Endometrial microvascular endothelial cells (primary cell): Measurements from ENCODE around the gene CDC25C. TPM values are rescaled to one million over a fixed set of nuclear protein-coding genes. Genes with fewer than 3 reads are reported as not detected.
"Not testable (repeated sequence)": the region's sequence is repeated elsewhere in the genome, so short reads cannot be mapped to it uniquely, and the experiment has no call there.

ENCODE experiments used
- in situ Hi-C: cut with HindIII; loops from 2 replicates; pipeline ENCODE4 v1.10.0; 2017; ENCODE audit warnings: low sequenced_read_pairs, low pct_unique_long_range_greater_than_20kb; ENCODE audit errors: inconsistent ontology term
- total RNA-seq: library from RNA; depleted of rRNA; stranded (reverse); fragments of >200 nt; gene quantifications from one replicate; pipeline ENCODE4 v1.2.3, GENCODE V29; 2015; ENCODE audit errors: inconsistent ontology term

The CDC25C gene
- total RNA-seq, 1 donor from 2014 or later = 13.9 TPM

DNA sequence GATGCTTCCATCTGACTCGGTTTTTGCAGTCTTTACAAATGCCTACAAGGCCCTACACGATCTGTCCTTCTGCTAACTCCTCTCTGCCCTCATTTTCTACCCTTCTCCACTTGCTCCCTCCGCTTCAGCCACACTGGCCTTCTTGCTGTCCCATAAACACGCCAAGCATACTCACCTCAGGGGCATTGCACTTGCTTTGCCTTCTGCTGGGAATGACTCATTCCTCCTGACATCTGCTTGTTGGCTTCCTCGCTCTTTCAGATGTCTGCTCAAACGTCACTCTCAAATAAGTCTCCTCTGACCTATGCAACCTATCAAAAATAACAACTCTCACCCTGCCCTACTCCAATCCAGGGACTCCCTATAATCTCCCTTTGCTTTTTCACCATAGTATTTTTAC, 28.2 kb downstream of the CDC25C start:
- in situ Hi-C loops = no loop called here

- in situ Hi-C loops = no loop called here
These were observed 42.3 kb downstream of the CDC25C start for GRCh38 chr5:138289296-138289695.

DNA sequence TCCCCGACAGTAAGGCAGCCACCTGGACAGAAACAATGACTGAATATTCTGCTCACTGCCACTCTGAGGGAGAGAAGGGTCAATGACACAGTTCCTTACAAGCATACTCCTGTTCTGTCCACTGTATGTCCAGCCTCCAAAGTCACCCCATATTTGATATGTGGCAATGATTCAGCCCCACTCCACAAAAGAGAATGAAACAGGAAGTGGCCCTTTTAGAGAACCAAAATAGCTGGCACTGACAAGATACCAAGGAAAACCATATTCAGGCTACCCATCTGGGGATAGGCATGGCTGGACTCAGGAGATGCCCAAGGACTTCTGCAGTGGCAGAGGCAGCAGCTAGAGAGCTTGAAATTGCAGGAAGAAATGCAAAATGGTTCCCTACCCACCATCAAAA, 44.4 kb downstream of the CDC25C start:
- in situ Hi-C loops = no loop called here

- in situ Hi-C loops = no loop called here
These were observed 48.5 kb downstream of the CDC25C start for GRCh38 chr5:138282920-138283742.

DNA sequence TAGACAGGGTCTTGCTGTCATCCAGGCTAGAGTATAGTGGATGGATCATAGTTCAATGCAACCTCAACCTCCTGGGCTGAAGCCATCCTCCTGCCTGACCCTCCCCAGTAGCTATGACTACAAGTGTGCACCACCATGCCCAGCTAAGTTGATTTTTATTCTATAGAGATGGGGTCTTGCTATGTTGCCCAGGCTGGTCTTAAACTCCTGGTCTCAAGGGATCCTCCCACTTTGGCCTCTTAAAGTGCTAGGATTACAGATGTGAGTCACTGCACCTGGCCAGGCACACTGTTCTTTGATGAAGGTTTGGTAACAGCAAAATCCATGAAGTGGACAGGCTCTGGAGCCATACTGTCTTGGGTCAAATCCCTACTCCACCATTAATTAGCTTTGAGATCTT, 50.7 kb downstream of the CDC25C start:
- in situ Hi-C loops = no loop called here

DNA sequence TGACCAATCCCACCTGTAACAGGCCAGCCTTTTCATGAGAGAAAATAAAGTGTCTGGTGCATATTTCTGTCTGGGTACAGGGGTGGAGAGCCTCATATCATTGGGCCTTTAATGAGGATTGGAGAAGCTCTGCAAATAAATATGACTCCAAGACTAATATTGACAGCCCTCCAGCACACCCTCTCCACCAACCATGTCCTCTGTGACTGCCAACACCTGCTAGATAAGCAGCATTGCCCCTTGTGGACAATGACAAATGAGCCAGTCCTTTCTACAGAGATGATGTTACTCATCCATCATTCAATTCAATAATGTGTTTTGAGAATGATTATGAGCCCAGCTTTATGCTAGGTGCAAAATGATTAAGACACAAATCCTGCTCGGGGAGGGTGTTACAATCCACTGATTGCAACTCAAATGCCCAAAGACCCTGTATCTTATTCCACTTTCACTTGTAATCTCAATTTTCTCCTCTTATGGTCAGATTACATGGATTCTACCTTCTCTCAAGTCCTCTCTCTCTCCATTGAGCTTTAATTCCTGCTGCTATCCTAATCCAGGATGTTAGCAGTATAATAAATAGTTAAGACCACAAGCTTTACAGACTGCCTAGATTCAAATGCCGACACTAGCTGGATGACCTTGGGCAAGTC, 55.1 kb downstream of the CDC25C start:
- in situ Hi-C loops = no loop called here

GRCh38 chr5:138275895-138276294, 55.7 kb downstream of the CDC25C start:
- in situ Hi-C loops = no loop called here

DNA sequence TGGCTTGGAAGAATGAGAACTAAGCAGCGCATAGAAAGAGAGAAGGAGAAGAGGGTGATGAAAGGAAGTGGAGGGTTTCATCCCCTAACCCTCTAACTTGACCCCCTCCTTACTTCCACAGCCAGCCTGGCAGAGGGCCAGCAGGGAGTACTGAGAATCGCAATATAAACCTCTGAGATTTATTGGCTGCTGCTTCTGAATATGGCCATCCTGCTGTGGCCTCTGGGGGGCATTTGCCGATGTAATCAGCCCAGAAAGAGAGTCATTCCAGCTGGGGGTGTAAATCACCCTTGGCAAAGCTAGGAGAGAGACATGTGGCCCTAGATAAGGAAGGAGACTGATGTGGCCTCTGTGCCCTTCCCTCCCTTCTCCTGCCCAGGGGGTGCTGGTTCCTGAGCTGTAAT, 56.2 kb downstream of the CDC25C start:
- in situ Hi-C loops = no loop called here

DNA sequence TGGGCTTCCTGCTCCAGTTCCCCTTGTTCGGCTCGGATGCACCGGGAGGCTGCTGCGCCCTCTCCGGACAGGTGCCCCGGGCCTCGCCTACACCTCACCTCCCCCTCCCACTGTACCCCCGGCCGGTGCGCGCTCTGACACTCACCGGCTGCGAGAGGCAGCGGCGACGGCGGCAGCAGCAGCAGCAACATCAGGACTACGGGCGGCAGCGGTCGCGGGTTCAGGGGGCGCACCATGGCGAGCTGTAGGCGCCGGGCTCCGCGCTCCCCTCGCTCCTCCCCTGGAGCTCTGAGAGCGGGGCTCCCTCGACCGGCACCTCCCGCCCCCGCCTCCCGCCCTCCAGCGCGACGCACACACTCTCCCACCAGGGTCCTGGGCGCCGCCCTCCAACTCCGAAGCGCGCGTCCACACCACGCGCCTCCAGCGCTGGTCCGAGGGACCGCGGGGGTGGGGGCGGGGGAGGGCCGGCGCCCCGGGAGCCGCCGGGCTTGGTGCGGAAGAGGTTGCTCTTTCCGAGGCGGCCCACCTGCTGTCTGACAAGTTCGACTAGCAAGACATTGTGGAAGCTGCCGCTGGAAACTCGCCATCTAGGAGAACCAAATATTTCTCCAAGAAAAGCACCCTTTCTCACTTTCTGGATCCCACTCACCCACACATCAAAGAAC, 57.3 kb downstream of the CDC25C start, which contains the start of gene GFRA3:
Gene GFRA3, minus strand, starts transcription at position 433 of the 665 bp plus-strand sequence. Its CDS starts 197 bp downstream, at position 236.
- in situ Hi-C loops = no loop called here

GRCh38 chr5:138273834-138274188, 57.8 kb downstream of the CDC25C start:
- in situ Hi-C loops = no loop called here

DNA sequence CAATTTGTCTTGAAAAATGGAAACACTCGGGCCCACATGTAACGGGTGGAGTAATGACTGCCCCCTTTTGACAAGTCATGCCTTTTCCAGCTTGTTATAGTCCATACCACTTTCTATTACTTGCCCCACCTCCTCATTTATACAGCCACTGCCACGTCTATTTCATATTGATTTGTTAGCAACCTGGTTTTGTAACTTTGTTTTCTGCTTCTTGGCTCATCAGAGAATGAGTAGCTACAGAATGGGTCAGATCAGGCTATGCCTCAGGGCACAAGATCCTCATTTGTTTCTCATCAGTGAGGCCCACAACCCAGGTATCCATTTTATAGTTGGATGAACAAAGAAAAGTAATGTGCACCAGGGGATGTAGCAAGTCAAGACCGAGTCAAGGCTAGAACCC, 58.9 kb downstream of the CDC25C start:
- in situ Hi-C loops = no loop called here

- in situ Hi-C loops = no loop called here
These were observed 60.3 kb downstream of the CDC25C start for GRCh38 chr5:138271281-138271680.

GRCh38 chr5:138264183-138264582, 67.4 kb downstream of the CDC25C start:
- in situ Hi-C loops = no loop called here

DNA sequence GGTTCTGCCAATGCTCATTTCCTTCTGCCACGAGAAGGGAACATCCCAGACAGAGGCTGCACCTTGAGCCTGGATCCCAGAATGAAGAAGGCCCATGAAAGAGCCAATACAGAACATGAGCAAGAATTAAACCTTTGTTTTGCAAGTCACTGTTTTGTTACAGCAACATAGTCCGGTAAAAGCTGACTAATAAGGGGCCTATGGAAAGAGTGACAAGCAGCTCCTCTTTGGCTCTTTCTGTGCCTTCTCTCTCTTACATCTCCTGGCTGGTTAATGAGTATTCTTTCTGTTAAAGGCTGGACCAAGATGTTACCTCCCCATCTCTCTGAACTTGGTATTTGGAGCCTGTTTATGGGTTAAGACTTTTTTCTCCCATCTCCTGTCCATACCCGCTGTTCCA, 68.0 kb downstream of the CDC25C start:
- in situ Hi-C loops = no loop called here

DNA sequence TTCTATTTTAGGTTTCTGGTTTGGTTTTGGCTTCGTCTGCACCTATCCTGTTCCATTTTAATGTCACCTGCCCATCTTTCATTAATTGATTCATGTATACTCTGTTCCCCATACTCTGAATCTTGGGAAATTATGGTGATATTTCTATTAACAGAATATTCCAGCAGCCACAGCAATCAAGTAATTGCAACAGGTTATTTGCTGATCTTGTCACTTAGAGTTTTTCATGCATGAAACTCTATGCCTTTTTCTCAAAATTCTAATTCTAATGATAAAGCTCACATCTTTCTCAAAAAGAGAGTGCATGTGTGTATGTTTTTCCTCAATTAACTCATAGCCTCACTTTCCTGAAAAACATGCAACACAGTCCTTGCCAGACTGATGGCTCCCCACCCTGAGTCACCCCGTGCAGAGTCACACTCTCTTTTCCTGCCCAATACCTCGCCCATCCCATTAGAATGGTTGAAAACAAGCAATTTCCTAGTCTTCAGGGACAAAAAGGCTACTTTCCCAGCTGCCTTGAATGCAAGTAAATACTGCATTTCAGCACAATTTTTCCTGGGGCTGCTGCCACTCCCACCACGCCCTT, 72.8 kb downstream of the CDC25C start:
- in situ Hi-C loops = no loop called here

DNA sequence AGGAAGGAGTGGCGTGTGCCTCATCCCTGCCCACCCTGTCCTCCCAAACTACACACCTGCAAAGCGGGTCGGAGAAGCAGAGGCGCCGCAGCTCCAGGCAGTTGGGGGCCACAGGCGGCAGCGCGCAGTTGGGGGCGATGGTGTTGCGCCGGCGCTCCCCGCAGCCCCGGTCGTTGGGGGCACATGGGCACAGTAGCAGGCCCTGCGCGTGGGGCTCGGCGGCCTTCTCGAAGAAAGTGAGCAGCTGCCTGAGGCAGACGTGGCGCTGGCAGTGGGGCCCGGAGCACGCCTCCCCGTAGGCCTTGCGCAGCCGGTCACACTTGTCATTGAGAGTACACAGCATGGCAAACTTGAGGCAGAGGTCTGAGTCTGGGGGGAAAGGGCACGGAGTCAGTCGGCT, 74.0 kb downstream of the CDC25C start:
- in situ Hi-C loops = no loop called here

GRCh38 chr5:138252944-138253343, 78.7 kb downstream of the CDC25C start:
- in situ Hi-C loops = no loop called here

- in situ Hi-C loops = not testable (repeated sequence)
These were observed 83.8 kb downstream of the CDC25C start for GRCh38 chr5:138247800-138248199.

DNA sequence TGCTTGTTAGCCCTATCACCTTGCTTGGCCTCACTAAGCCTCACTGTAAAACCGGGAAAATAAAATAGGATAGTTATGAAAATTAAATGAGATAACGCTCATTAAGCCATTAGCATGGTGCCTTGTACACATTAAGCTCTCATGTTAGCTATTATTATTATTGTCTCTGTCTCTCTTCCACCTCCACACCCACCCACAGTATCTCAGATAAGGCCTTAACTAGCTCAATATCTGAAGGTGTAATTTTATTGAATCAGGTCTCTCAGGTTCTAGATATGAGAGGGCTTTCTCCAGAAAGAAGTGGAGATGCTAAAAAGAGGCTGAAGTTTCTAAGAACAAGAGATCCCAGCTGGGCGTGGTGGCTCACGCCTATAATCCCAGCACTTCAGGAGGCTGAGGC, 84.8 kb downstream of the CDC25C start:
- in situ Hi-C loops = no loop called here

DNA sequence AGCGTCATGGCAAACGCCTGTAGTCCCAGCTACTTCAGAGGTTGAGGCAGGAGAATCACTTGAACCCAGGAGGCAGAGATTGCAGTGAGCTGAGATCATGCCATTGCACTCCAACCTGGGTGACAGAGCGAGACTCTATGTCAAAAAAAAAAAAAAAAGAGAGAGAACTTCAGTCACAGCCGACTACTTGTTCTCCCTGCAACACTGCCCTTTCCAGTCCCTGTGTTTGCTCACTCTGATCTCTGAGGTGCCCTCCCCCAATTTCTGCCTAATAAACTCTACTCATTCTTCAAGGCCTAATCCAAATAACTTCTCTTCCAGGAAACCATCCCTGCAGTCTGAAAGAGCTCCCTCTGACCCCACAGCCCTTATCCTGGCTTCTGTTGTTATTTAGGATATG, 85.3 kb downstream of the CDC25C start:
- in situ Hi-C loops = no loop called here
